OCI-LY3 (cell line): ENCODE data around the gene KMO.

ENCODE experiments used
- H2AFZ ChIP-seq: fragments of 200-600, 300-600 bp; shearing (Covaris generic); 2 replicates; pipeline ENCODE4 v1.6.0; 2014; ENCODE audit warnings: antibody characterized with exemption, low read depth, low read length
- H3K27ac ChIP-seq: fragments of 200-600, 300-600 bp; sonication (generic); 2 replicates; pipeline ENCODE4 v1.5.1; 2014; ENCODE audit warnings: mild to moderate bottlenecking, low read length, moderate library complexity, mixed read lengths
- H3K27me3 ChIP-seq: fragments of 200-600, 300-600 bp; sonication (generic); 2 replicates; pipeline ENCODE4 v1.6.1; 2014; ENCODE audit warnings: low read depth, low read length, mixed read lengths
- H3K36me3 ChIP-seq: fragments of 200-600, 300-600 bp; sonication (generic); replicated peaks from 2 replicates; pipeline ENCODE3; 2014; ENCODE audit warnings: low read depth, low read length, mixed read lengths
- H3K4me1 ChIP-seq: fragments of 300-600, 200-600 bp; sonication (generic); 2 replicates; pipeline ENCODE4 v1.6.1; 2014; ENCODE audit warnings: low read length, mixed read lengths
- H3K4me2 ChIP-seq: fragments of 200-600, 300-600 bp; sonication (generic); 2 replicates; pipeline ENCODE4 v1.6.1; 2014; ENCODE audit warnings: low read length, mixed read lengths
- H3K4me3 ChIP-seq: fragments of 300-600, 200-600 bp; sonication (generic); 2 replicates; pipeline ENCODE4 v1.5.1; 2014; ENCODE audit warnings: antibody characterized with exemption, mild to moderate bottlenecking, low read length, moderate library complexity
- H3K79me2 ChIP-seq: fragments of 300-600, 200-600 bp; shearing (Covaris generic); 2 replicates; pipeline ENCODE4 v1.6.1; 2014; ENCODE audit warnings: mild to moderate bottlenecking, low read length, mixed read lengths
- H3K9ac ChIP-seq: fragments of 300-600, 200-600 bp; shearing (Covaris generic); 2 replicates; pipeline ENCODE4 v1.6.0; 2014; ENCODE audit warnings: mild to moderate bottlenecking, low read length, moderate library complexity
- H3K9me3 ChIP-seq: fragments of 200-600, 300-600 bp; shearing (Covaris generic); 2 replicates; pipeline ENCODE4 v1.6.1; 2014; ENCODE audit warnings: low read length, mixed read lengths; ENCODE audit not compliant: insufficient read depth
- H4K20me1 ChIP-seq: fragments of 200-600, 300-600 bp; sonication (generic); 2 replicates; pipeline ENCODE4 v1.6.1; 2016; ENCODE audit warnings: low read length, mixed read lengths; ENCODE audit not compliant: insufficient read depth
- CTCF ChIP-seq: fragments of 200-600, 300-600 bp; sonication (generic); IDR thresholded peaks from 2 replicates; pipeline ENCODE4 v1.5.1; 2014; ENCODE audit warnings: antibody characterized with exemption, low read length, low read depth
- EZH2phosphoT487 ChIP-seq: fragments of 200-600 bp; shearing (Covaris generic); IDR thresholded peaks from 2 replicates; pipeline ENCODE4 v1.6.1; 2018; ENCODE audit warnings: antibody characterized with exemption, mixed run types, low read depth

KMO gene

GRCh38 chr1:241630476-241630875, 98.3 kb downstream of the KMO start:
- TF ChIP-seq CTCF = no peak
- no peak for TF ChIP-seq EZH2phosphoT487

GRCh38 chr1:241630899-241631298, 98.7 kb downstream of the KMO start:
- Histone ChIP-seq H3K27ac (no peak overlapping the region), H3K9ac (no peak overlapping the region), H3K79me2 (peaks cover 21% of the 10 kb centered on the region), H4K20me1 (no peaks in the 10 kb centered on the region), H3K36me3 (peaks cover 33% of the 10 kb centered on the region), H2AFZ (no peak overlapping the region), H3K4me2 (no peak overlapping the region), H3K4me1 (peaks cover 21% of the 10 kb centered on the region), H3K27me3 (no peaks in the 10 kb centered on the region), H3K9me3 (no peaks in the 10 kb centered on the region), H3K4me3 (no peak overlapping the region)
- TF ChIP-seq CTCF (no peak), EZH2phosphoT487 (no peak)

More at GRCh38 chr1:241630476-241630875, 98.3 kb downstream of the KMO start:
- Histone ChIP-seq H4K20me1 (no peaks in the 10 kb centered on the region), H3K36me3 (peaks cover 32% of the 10 kb centered on the region), H3K4me2 (no peak overlapping the region), H3K4me1 (peaks cover 17% of the 10 kb centered on the region), H2AFZ (no peak overlapping the region), H3K9me3 (no peaks in the 10 kb centered on the region), H3K4me3 (no peak overlapping the region), H3K79me2 (peaks cover 20% of the 10 kb centered on the region), H3K9ac (no peak overlapping the region), H3K27me3 (no peaks in the 10 kb centered on the region), H3K27ac (no peak overlapping the region)

GRCh38 chr1:241631674-241632073, 99.5 kb downstream of the KMO start:
- H3K4me2 ChIP-seq = no peak overlapping the region
- H3K27me3 ChIP-seq = no peaks in the 10 kb centered on the region
- no peak overlapping the region for H3K9ac ChIP-seq
- H3K79me2 ChIP-seq = peaks cover 27% of the 10 kb centered on the region
- no peak overlapping the region for H3K27ac ChIP-seq
- no peak overlapping the region for H3K4me3 ChIP-seq
- no peaks in the 10 kb centered on the region for H3K9me3 ChIP-seq
- no peak for TF ChIP-seq EZH2phosphoT487
- peaks cover 29% of the 10 kb centered on the region for H3K4me1 ChIP-seq
- no peaks in the 10 kb centered on the region for H4K20me1 ChIP-seq
- H2AFZ ChIP-seq = no peak overlapping the region
- H3K36me3 ChIP-seq = peaks cover 33% of the 10 kb centered on the region

GRCh38 chr1:241632987-241633386, 100.8 kb downstream of the KMO start:
- Histone ChIP-seq H3K4me3 (no peak overlapping the region), H3K4me1 (peaks cover 29% of the 10 kb centered on the region), H3K36me3 (peaks cover 46% of the 10 kb centered on the region), H3K9me3 (no peaks in the 10 kb centered on the region), H3K27me3 (no peaks in the 10 kb centered on the region), H2AFZ (no peak overlapping the region), H3K9ac (no peak overlapping the region), H3K4me2 (no peak overlapping the region), H4K20me1 (no peaks in the 10 kb centered on the region), H3K79me2 (peaks cover 40% of the 10 kb centered on the region), H3K27ac (no peak overlapping the region)
- TF ChIP-seq CTCF (no peak), EZH2phosphoT487 (no peak)
